Erythroblast (primary cell): ENCODE data around the gene KCNMA1.

Experiments
- GATA1 ChIP-seq: IDR thresholded peaks from 2 replicates; pipeline ENCODE4 v1.6.1; 2011; ENCODE audit warnings: low read depth, mild to moderate bottlenecking, control low read depth, low read length, moderate library complexity
- POLR2A ChIP-seq: IDR thresholded peaks from 2 replicates; pipeline ENCODE4 v1.6.1; 2011; ENCODE audit warnings: mild to moderate bottlenecking, low read length

- TF ChIP-seq POLR2A (no peak), GATA1 (no peak)
These were observed 554.9 kb downstream of the KCNMA1 start for GRCh38 chr10:77082601-77083252.
